Measurements from ENCODE around the gene TMEM132D.

- no peak for TF ChIP-seq CTCF (IDR thresholded peaks at IDR 0.05)
- TF ChIP-seq POLR2A (IDR thresholded peaks at IDR 0.05): no peak
Measured at GRCh38 chr12:129662234-129662633, 241.6 kb downstream of the TMEM132D start.
